H1 (cell line): Measurements from ENCODE around the gene GRIK4. TPM values are rescaled to one million over a fixed set of nuclear protein-coding genes. Genes with fewer than 3 reads are reported as not detected.

Source experiments
- CTCF ChIA-PET: fragments of 300-600 bp; sonication (Branson Sonifier 250); formaldehyde crosslinking; loops from one replicate; lab custom pipeline; 2021; ENCODE audit not compliant: partially characterized antibody; lab: Charles Lee
- POLR2A ChIA-PET: fragments of 300-600 bp; sonication (Branson Sonifier 250); formaldehyde crosslinking; loops from one replicate; lab custom pipeline; 2021; ENCODE audit warnings: inconsistent platforms; ENCODE audit not compliant: partially characterized antibody; lab: Charles Lee
- DNase-seq, 2 experiments: peaks; one replicate each; pipeline versions ENCODE4 v3.0.0 to v3.0.0-alpha.2; 2010 to 2022; ENCODE audit warnings: low spot score in 2 of 2, low read depth in 1 of 2, mixed read lengths in 1 of 2
- FAIRE-seq: peaks from 2 replicates; lab custom pipeline; 2011; peaks lifted over from hg19 to GRCh38; lab: Jason Lieb, UNC
- H2AFZ ChIP-seq: 2 replicates; pipeline ENCODE4 v1.8.1; 2012; ENCODE audit warnings: low read length, inconsistent platforms
- H2AK5ac ChIP-seq: 2 replicates; pipeline ENCODE4 v1.6.1; 2013; ENCODE audit warnings: low read depth, low read length
- H2BK120ac ChIP-seq: replicated peaks from 2 replicates; pipeline ENCODE3; 2013; ENCODE audit warnings: low read depth, low read length, inconsistent platforms
- H2BK12ac ChIP-seq: 2 replicates; pipeline ENCODE4 v1.6.1; 2013; ENCODE audit warnings: low read depth, low read length
- H2BK15ac ChIP-seq: 2 replicates; pipeline ENCODE4 v1.6.1; 2013; ENCODE audit warnings: low read length
- H2BK20ac ChIP-seq: 2 replicates; pipeline ENCODE4 v1.6.1; 2013; ENCODE audit warnings: low read length
- H2BK5ac ChIP-seq: 2 replicates; pipeline ENCODE4 v1.6.1; 2013; ENCODE audit warnings: low read depth, low read length
- H3K14ac ChIP-seq: 2 replicates; pipeline ENCODE4 v1.6.1; 2013; ENCODE audit warnings: inconsistent platforms; ENCODE audit not compliant: insufficient read length
- H3K18ac ChIP-seq: 2 replicates; pipeline ENCODE4 v1.6.1; 2013; ENCODE audit warnings: low read length; ENCODE audit errors: extremely low read depth
- H3K23ac ChIP-seq: 2 replicates; pipeline ENCODE4 v1.6.1; 2013; ENCODE audit warnings: inconsistent platforms; ENCODE audit not compliant: insufficient read length
- H3K23me2 ChIP-seq: 2 replicates; pipeline ENCODE4 v1.6.1; 2013; ENCODE audit warnings: low read depth, low read length
- H3K27ac ChIP-seq: 2 replicates; pipeline ENCODE4 v1.6.1; 2011; ENCODE audit warnings: low read depth, low read length, inconsistent platforms
- H3K27me3 ChIP-seq, 4 experiments: replicated peaks in 1 of 4; 1 replicate in 1 of 4; 2 replicates in 3 of 4; pipeline versions ENCODE4 v1.6.1 to v1.8.1; 2011 to 2013; ENCODE audit warnings: low read length in 3 of 4, mild to moderate bottlenecking in 3 of 4, inconsistent platforms in 2 of 4, mixed read lengths in 2 of 4, moderate library complexity in 1 of 4; ENCODE audit not compliant: control insufficient read depth in 3 of 4, insufficient read depth in 3 of 4; ENCODE audit errors: extremely low read depth in 1 of 4
- H3K36me3 ChIP-seq, 4 experiments: 2 replicates each; pipeline versions ENCODE4 v1.6.1 to v1.8.1; 2011 to 2013; ENCODE audit warnings: mild to moderate bottlenecking in 4 of 4, low read length in 3 of 4, moderate library complexity in 2 of 4, control low read depth in 1 of 4, inconsistent platforms in 1 of 4; ENCODE audit not compliant: insufficient read depth in 4 of 4, control insufficient read depth in 2 of 4
- H3K4ac ChIP-seq: replicated peaks from 2 replicates; pipeline ENCODE3; 2013; ENCODE audit warnings: low read length, low read depth, mixed read lengths, inconsistent platforms; ENCODE audit not compliant: insufficient read length
- H3K4me1 ChIP-seq, 4 experiments: replicated peaks in 1 of 4; 1 replicate in 1 of 4; 2 replicates in 3 of 4; pipeline versions ENCODE4 v1.6.1 to v1.8.1; 2011 to 2013; ENCODE audit warnings: low read length in 3 of 4, inconsistent platforms in 2 of 4, mixed read lengths in 1 of 4; ENCODE audit not compliant: insufficient read depth in 4 of 4, control insufficient read depth in 3 of 4
- H3K4me2 ChIP-seq, 2 experiments: 2 replicates each; pipeline versions ENCODE4 v1.6.1 to v1.8.1; 2011 to 2013; ENCODE audit warnings: low read depth in 2 of 2, low read length in 2 of 2, control low read depth in 1 of 2, inconsistent platforms in 1 of 2, mild to moderate bottlenecking in 1 of 2; ENCODE audit not compliant: insufficient read depth in 1 of 2
- H3K4me3 ChIP-seq, 4 experiments: fragments of 200-600, 300-600 bp in 1 of 4; sonication (generic), shearing (Covaris generic), sonication (Bioruptor Twin) in 1 of 4; 2 replicates each; pipeline versions ENCODE4 v1.5.1 to v1.8.1; 2011 to 2016; ENCODE audit warnings: low read length in 4 of 4, low read depth in 3 of 4, control low read depth in 2 of 4, inconsistent platforms in 2 of 4, mild to moderate bottlenecking in 2 of 4, mixed read lengths in 1 of 4, moderate library complexity in 1 of 4; ENCODE audit not compliant: insufficient read depth in 2 of 4; ENCODE audit errors: extremely low read depth in 1 of 4
- H3K56ac ChIP-seq: replicated peaks from 2 replicates; pipeline ENCODE3; 2013; ENCODE audit warnings: low read depth, mild to moderate bottlenecking, mixed read lengths, low read length, inconsistent platforms; ENCODE audit not compliant: insufficient read length
- H3K79me1 ChIP-seq: 2 replicates; pipeline ENCODE4 v1.6.1; 2013; ENCODE audit warnings: low read depth, low read length, control low read depth
- H3K79me2 ChIP-seq, 2 experiments: 2 replicates each; pipeline versions ENCODE4 v1.6.1 to v1.8.1; 2012 to 2013; ENCODE audit warnings: low read length in 2 of 2, mild to moderate bottlenecking in 2 of 2, inconsistent platforms in 1 of 2; ENCODE audit not compliant: insufficient read depth in 2 of 2, control insufficient read depth in 1 of 2
- H3K9ac ChIP-seq, 4 experiments: replicated peaks in 1 of 4; 1 replicate in 1 of 4; 2 replicates in 3 of 4; pipeline versions ENCODE4 v1.6.1 to v1.8.1; 2011 to 2013; ENCODE audit warnings: low read depth in 3 of 4, low read length in 3 of 4, control low read depth in 2 of 4, mild to moderate bottlenecking in 2 of 4, moderate library complexity in 2 of 4, inconsistent platforms in 1 of 4; ENCODE audit errors: extremely low read depth in 1 of 4
- H3K9me3 ChIP-seq, 2 experiments: 2 replicates each; pipeline versions ENCODE4 v1.6.1 to v1.8.1; 2012 to 2013; ENCODE audit warnings: mild to moderate bottlenecking in 2 of 2, moderate library complexity in 2 of 2, control low read depth in 1 of 2, inconsistent platforms in 1 of 2, low read depth in 1 of 2, low read length in 1 of 2, mixed read lengths in 1 of 2; ENCODE audit not compliant: insufficient read depth in 2 of 2
- H4K20me1 ChIP-seq, 2 experiments: replicated peaks in 1 of 2; 2 replicates each; pipeline versions ENCODE3 to v1.8.1; 2011 to 2013; ENCODE audit warnings: inconsistent platforms in 2 of 2, low read length in 2 of 2, mild to moderate bottlenecking in 1 of 2; ENCODE audit not compliant: insufficient read depth in 2 of 2, control insufficient read depth in 1 of 2
- H4K5ac ChIP-seq: 2 replicates; pipeline ENCODE4 v1.6.1; 2013; ENCODE audit warnings: low read length, low read depth, mixed read lengths, inconsistent platforms; ENCODE audit not compliant: insufficient read length
- H4K8ac ChIP-seq: 2 replicates; pipeline ENCODE4 v1.8.0; 2013; ENCODE audit warnings: mild to moderate bottlenecking, moderate library complexity, low read length, inconsistent platforms; ENCODE audit not compliant: insufficient read depth; ENCODE audit errors: extremely low read depth
- H4K91ac ChIP-seq: replicated peaks from 2 replicates; pipeline ENCODE3; 2013; ENCODE audit warnings: low read length, mixed read lengths, inconsistent platforms; ENCODE audit not compliant: insufficient read length
- CEBPB ChIP-seq: IDR thresholded peaks from 2 replicates; pipeline ENCODE4 v1.6.1; 2012; ENCODE audit warnings: low read depth, low read length
- CTBP2 ChIP-seq: IDR thresholded peaks from 2 replicates; pipeline ENCODE4 v1.7.0; 2011; ENCODE audit warnings: borderline replicate concordance, mild to moderate bottlenecking, moderate library complexity, mixed read lengths, low read length; ENCODE audit not compliant: insufficient read depth, insufficient read length
- EGR1 ChIP-seq: IDR thresholded peaks from 2 replicates; pipeline ENCODE4 v1.6.1; 2011; ENCODE audit warnings: low read depth, low read length, borderline replicate concordance
- KDM1A ChIP-seq: fragments of 200-600, 300-600 bp; sonication (generic); IDR thresholded peaks from 2 replicates; pipeline ENCODE4 v1.7.1; 2016; ENCODE audit warnings: mild to moderate bottlenecking, low read length, borderline replicate concordance
- POLR2AphosphoS5 ChIP-seq: IDR thresholded peaks from 2 replicates; pipeline ENCODE4 v1.6.1; 2011; ENCODE audit warnings: low read depth, low read length
- POU5F1 ChIP-seq: IDR thresholded peaks from 2 replicates; pipeline ENCODE4 v1.6.1; 2011; ENCODE audit warnings: low read depth, mild to moderate bottlenecking, low read length, moderate library complexity
- SIRT6 ChIP-seq: IDR thresholded peaks from one replicate; pipeline ENCODE4 v1.7.1; 2012; ENCODE audit warnings: low read length, inconsistent platforms
- TCF12 ChIP-seq: IDR thresholded peaks from 2 replicates; pipeline ENCODE4 v1.6.1; 2011; ENCODE audit warnings: low read depth, mild to moderate bottlenecking, low read length
- TEAD4 ChIP-seq: IDR thresholded peaks from 2 replicates; pipeline ENCODE4 v1.6.1; 2012; ENCODE audit warnings: low read depth, low read length, inconsistent platforms, mixed read lengths
- ZNF274 ChIP-seq: IDR thresholded peaks from 2 replicates; pipeline ENCODE4 v1.7.0; 2012; ENCODE audit warnings: low read length, borderline replicate concordance; ENCODE audit errors: extremely low read depth
- WGBS, 2 experiments: shearing (Covaris generic) in 1 of 2; methylation state at CpG; one replicate each; pipeline versions ENCODE4 v1.1.6 to v1.1.7; 2013 to 2015; ENCODE audit warnings: low lambda C conversion rate in 2 of 2, mixed read lengths in 2 of 2, inconsistent platforms in 1 of 2, low coverage in 1 of 2, missing lambda C conversion rate in 1 of 2; ENCODE audit not compliant: insufficient replicate concordance in 2 of 2, insufficient coverage in 1 of 2, insufficient read length in 1 of 2; ENCODE audit errors: extremely low coverage in 1 of 2, missing lambda C conversion rate in 1 of 2; 5-methylcytosine and 5-hydroxymethylcytosine counted together
- polyA plus RNA-seq, 7 experiments: library from polyadenylated mRNA; depleted of rRNA in 3 of 7; stranded (reverse) in 5 of 7; unstranded in 2 of 7; fragments of >200 nt in 5 of 7; fragments of 200-250 nt in 2 of 7; gene quantifications; 1 replicate in 5 of 7; 2 replicates in 1 of 7; 4 replicates in 1 of 7; pipeline versions ENCODE4 v1.2.1 to v1.2.3, GENCODE V29; 2011 to 2013; ENCODE audit warnings: missing spikeins in 2 of 7, mixed read lengths in 2 of 7
- total RNA-seq: library from RNA; stranded (reverse); fragmentation: NEBNext Ultra II Directional; extraction: Animal tissue kit (Norgen Biotek cat#: 25700); gene quantifications from 2 replicates; pipeline ENCODE4 v1.2.1, GENCODE V29; 2021

GRIK4 gene
- total and polyA plus RNA-seq, 2 of the 8 experiments (the other 6 are each of a cell fraction or from before 2014, with no cell fraction given), result 1.2 to 2.9 TPM

- FAIRE-seq (no peak), DNase-seq (no peak)
- H3K36me3 ChIP-seq, result no peaks in the 10 kb centered on the region
- peak overlapping the region; percentile 81 to 92 for H3K4me2 ChIP-seq
- H3K56ac ChIP-seq, result no peak overlapping the region
- no peak overlapping the region for H2BK20ac ChIP-seq
- peaks cover 0 to 10% (median 6%) of the 10 kb centered on the region in 4 experiments; a peak in 4 of 7 replicates for H3K4me1 ChIP-seq
- H3K23ac ChIP-seq, result no peak overlapping the region
- H3K79me2 ChIP-seq, result peaks cover 10 to 50% of the 10 kb centered on the region in 2 experiments
- H4K5ac ChIP-seq, result no peak overlapping the region
- H2BK5ac ChIP-seq, result no peak overlapping the region
- H4K91ac ChIP-seq, result no peak overlapping the region
- peaks cover 0 to 4% of the 10 kb centered on the region in 2 experiments; a peak in 1 of 4 replicates for H3K9me3 ChIP-seq
- CTCF ChIA-PET, result interaction anchor here (0.7 to 1.9 kb wide), 6 partner anchors 10 to 268 kb away, joined by 3 to 7 read pairs (median 4); no protein-coding TSS in a partner anchor
- TF ChIP-seq EGR1 (no peak), CEBPB (no peak), TCF12 (no peak), POU5F1 (no peak), SIRT6 (no peak), TEAD4 (no peak), ZNF274 (no peak), CTBP2 (no peak), POLR2AphosphoS5 (no peak), KDM1A (no peak)
- peak overlapping the region; percentile 62; the same call in 1 of the 2 replicates for H3K27ac ChIP-seq
- no peak overlapping the region for H2AFZ ChIP-seq
- H2BK120ac ChIP-seq, result no peak overlapping the region
- no peak overlapping the region for H2BK12ac ChIP-seq
- no peak overlapping the region for H2BK15ac ChIP-seq
- peaks cover 8% of the 10 kb centered on the region for H3K23me2 ChIP-seq
- H3K4ac ChIP-seq, result no peak overlapping the region
- H3K18ac ChIP-seq, result no peak overlapping the region
- no peaks in the 10 kb centered on the region for H3K27me3 ChIP-seq
- WGBS, 2 experiments, result 82% methylated on average over 3 of the region's 3 CpGs; no CpG with 5 or more reads in 1 of the 2 experiments
- POLR2A ChIA-PET, result interaction anchor here (1.1 to 2.3 kb wide), 2 partner anchors 9 to 14 kb away, joined by 5 to 10 read pairs; no protein-coding TSS in a partner anchor
- H3K4me3 ChIP-seq, result peak overlapping the region; percentile 75 to 93 (median 81); a peak in 7 of 8 replicates
- H3K14ac ChIP-seq, result no peak overlapping the region
- peaks cover 2 to 5% of the 10 kb centered on the region in 2 experiments for H4K20me1 ChIP-seq
- no peak overlapping the region for H4K8ac ChIP-seq
- H2AK5ac ChIP-seq, result no peak overlapping the region
- H3K9ac ChIP-seq, result peak overlapping the region in 1 of 4 experiments; percentile 40; a peak in 3 of 7 replicates
- peaks cover 5% of the 10 kb centered on the region for H3K79me1 ChIP-seq
These were observed 513.4 kb downstream of the GRIK4 start for GRCh38 chr11:121024989-121025388.
